Measurements from ENCODE around the gene SPRED2.

DNA sequence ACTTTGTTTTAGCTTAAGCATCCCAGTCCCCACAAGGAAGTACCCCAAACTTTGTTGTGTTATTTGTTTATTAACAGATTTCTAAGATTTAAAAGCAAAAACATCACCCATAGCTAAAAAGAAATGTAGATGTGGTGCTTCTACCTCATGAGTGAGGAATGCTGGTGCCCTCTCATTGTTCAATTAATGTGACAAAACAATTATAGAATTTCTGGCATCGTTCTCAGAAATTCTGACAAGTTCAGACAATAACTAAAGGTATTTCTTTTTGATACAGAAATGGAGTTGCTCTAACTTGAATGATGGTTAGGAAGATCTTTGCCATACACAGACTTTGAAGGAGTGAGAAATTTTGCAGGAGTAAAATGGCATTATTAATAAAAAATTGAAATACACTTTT is 42.9 kb downstream of the SPRED2 start:
- no peak for TF ChIP-seq POLR2A (IDR thresholded peaks at IDR 0.05; ENCODE audit: low read length)
- no peak for TF ChIP-seq GATA1 (IDR thresholded peaks at IDR 0.05; ENCODE audit: low read depth, low read length)
